DMS 273 treated with DMSO at 0.1 percent for 48 hours (cell line): ENCODE results near the gene ATP5F1D.

Source experiments
- DNase-seq: peaks from one replicate; lab custom pipeline; 2025; lab: John Stamatoyannopoulos, UW

ATP5F1D gene

DNA sequence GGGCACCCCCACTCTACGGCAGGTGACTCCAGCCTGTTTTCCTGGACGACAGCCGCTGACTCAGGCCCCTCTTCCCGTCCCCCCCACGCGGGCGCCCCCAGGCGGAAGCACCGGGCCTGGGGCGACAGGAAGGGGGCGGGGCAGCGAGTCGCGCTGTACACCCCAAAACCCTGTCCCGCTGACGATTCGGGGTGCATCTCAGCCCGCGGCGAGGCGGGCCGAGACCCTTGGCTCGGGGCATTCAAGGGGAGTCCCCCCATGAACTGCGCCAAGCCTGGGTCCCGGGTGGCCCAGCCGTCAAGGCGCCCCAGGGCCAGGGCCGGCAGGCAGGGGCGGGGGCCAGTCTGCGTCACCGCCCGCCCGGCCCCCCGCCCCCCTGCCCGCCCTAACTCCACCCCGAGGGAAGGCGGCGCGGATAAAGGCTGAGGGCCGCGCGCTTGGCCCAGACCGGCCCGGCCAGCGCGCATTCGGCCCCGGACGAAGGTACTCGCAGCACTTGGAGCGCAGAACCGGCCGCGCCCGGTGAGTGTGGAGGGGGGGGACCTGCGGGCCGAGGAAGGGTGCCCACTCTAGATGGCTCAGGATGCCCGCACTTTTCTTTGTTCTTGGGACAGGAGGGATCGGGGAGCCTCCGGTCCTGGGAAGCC lies 6.7 kb downstream of the ATP5F1D start, which contains the start of gene MIDN:
Gene MIDN (plus strand): TSS at position 445 of the 647 bp plus-strand sequence. CDS start 1,714 bp downstream, outside the sequence.
- DNase-seq, result peak; percentile 55

DNA sequence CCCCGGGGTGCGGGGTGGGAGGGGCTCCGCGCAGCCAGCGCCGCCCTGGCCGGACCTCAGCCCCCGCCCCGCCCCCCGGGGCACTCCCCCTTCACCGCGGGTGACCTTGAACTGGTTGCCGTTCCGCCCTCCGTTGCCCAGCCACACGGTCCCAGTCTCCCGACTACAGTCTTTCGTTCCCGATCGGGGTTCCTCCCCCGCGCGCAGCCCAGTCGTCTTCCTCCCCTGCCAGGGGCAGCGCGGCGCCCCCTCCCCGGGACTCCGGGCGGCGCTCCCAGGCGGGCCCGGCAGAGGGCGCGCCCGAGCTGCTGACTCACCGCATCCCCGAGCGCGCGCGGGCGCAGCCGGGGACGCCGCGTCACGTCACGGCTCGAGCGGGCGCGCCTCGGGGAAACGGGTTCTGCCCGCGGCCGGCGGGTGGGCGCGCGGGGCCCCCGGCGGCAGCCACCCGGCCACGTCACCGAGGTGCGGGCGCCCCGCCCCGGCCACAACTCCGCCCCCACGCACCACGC lies 7.3 kb downstream of the ATP5F1D start:
- peak; percentile 55 for DNase-seq

DNA sequence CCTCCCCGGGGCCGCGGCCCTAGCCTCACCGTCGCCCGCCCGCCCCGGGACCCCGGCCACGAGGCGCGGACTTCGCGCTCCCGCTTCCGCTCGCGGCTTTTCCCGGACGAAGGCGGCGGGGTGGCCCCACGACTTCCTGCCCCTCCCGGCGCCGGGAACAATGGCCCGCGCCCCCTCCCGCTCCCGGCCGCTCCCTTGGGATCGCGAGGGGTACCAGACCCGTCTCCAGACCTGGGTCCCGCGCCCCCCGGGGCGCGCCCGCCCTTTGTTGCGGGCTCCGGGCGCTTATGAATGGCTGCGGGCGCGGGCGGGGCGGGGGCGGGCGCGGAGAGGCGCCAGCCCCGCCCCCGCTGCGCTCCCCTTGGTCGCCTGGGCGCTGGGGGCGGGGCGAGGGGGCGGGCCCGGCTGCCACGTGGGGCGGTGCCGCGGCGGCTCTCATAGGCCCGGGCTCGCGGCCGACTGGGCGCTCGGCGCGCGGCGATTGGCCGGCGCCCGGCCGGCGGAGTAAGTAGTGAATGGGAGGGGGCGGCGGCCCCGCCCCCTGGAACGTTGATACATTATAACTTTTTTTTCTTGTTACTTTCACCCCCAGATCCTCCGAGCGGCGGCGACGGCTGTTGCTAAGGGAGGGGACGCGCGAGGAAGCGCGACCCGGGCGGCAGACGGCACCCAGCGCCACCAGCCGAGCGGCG lies 7.9 kb downstream of the ATP5F1D start:
- peak; percentile 73 for DNase-seq

DNA sequence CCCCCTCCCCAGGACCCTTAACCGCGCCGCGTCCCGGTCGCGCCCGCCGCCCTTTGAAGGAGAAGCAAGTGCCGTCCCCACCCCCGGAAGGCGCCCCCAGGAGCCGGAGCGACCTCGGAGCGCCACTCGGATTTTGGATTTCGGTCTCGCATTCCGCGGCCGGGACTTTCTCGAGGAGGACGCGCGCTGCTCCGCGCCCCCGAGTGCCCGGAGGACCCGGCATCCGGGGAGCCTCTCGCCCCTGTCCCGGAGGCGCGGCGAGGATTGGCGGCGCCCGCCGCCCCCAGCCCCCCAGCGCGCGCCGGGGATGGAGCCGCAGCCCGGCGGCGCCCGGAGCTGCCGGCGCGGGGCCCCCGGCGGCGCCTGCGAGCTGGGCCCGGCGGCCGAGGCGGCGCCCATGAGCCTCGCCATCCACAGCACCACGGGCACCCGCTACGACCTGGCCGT lies 8.5 kb downstream of the ATP5F1D start:
- DNase-seq, result no peak

DNA sequence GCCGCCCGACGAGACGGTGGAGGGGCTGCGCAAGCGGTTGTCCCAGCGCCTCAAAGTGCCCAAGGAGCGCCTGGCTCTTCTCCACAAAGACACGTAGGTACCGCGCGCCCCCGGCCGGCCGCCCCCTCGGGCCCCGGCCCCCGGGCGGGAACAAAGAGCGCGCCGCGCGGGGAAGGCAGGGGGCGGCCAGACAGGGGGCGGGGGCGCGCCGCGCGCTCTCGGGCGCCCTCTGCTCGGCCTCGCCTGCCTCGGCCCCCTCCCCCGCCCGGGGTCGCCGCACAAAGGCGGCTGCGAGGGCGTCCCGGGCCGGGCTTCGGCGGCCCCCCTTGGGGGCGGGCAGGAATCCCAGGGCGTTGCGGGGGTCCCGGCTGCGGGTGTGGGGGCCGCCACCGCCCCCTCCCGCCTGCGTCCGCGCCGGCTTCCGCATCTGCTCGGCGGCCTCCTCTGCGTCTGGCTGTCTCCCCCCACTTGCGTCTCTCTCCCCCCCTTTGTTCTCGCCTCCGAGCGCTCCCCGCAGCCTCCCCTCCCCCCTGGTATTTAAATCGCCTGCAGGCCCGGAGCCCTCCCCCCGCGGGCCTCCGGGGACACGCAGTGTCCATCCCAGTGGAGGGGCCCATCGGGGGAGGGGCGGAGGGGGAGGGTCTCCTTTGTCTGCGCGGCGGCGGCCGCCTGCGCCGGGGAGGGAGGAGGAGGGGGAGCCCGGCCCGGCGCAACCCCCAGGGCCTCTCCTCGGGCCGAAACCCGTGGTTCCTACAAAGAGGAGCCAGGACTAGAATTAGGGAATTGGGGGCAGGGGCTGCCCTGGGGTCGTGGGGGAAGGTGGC lies 9.1 kb downstream of the ATP5F1D start:
- no peak for DNase-seq

DNA sequence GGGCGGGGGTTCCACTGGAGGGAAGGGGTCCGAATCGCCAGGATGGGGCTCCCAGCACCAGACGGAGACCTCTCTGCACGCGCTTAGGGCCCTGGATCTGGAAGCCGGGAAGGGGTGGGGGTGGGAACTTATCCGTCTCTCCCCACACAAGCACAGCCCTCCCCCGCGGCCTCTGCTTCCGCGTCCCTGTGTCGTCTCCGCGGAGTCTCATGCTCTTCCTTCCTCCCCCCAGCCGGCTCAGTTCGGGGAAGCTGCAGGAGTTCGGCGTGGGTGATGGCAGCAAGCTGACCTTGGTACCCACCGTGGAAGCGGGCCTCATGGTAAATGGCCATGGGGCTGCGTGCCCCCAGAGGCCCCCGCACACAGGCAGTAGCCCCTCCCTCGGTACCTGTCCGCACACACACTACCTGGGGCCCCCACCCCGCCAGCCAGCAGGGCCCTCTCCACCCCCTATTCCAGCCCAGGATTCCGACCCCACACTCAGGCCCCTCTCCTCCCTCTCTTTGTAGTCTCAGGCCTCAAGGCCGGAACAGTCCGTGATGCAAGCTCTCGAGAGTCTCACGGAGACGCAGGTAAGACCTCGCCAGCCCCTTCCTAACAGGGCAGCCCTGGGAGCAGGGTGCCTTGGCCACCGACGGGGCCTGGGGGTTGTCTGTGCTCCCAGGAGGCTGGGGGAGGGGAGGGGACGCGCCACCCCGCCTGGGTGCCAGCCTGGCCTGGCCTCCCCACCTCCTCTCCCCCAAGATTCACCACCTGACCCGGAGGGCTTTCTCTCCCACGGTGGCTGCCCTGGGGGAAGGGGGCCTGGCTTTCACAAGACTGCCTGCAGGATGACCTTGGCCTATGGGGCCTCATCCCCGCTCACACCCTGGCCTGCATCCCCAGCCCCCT lies 10.0 kb downstream of the ATP5F1D start:
- no peak for DNase-seq

DNA sequence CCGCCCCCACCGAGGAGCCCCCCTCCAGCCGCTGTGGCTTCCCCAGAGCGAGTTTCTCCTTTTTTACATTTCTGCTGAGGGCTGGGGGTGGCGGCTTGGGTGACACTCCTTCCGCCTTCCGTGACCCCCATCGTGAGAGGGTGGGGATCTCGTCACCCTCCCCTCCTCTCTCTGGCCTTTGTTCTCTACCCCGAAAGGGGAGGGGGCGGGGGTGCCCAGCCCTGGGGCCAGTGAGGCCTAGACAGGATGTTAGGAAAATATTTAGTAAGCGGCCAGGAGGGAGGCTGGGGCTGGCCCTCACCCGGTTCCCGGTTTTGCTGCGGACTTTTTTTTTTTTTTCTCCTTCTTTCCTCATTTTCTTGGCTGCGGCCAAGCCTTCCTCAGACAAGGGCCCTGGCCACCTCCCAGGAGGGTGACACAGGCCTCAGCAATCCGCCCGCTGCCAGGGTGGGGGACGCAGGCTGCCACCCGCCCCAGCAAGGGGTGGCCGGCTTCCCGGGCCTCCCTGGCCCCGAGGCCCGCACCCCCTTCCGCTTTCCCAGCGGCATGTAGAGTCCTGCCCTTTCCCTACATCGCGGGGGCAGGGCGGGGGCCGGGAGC lies 10.8 kb downstream of the ATP5F1D start:
- no peak for DNase-seq

DNA sequence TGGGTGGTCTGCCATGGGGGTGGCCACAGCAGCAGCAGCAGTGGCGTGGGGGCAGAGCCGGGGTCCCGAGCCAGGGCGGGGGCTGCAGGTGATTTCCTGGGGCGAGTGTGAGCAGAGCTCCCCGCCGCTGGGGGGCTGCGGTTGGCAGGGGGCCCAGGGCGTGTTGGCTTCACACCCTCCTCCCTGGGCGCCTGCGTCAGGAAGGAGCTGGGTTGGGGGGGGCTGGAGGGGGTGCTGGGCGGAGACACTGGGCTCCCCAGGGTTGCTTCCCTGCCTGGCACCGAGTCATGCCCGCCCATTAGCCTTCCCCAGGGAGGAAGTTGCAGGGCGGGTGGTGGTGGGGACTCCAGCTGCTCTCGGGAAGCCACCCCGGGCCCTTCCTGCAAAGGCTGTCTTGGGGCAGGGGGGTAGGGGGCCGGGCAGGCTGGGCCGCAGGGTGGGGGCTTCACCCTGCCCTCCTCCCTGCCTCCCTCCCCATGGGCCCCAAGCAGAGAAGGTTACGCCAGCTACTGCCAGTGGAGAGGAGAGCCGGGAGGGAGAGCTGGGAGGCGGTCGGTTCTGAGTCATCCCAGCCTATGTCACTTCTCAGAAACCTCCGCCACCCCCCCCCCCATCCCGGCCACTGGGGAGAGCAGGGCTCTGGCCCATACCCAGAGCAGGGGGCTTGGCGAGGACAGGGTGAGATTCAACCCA lies 11.4 kb downstream of the ATP5F1D start:
- no peak for DNase-seq

DNA sequence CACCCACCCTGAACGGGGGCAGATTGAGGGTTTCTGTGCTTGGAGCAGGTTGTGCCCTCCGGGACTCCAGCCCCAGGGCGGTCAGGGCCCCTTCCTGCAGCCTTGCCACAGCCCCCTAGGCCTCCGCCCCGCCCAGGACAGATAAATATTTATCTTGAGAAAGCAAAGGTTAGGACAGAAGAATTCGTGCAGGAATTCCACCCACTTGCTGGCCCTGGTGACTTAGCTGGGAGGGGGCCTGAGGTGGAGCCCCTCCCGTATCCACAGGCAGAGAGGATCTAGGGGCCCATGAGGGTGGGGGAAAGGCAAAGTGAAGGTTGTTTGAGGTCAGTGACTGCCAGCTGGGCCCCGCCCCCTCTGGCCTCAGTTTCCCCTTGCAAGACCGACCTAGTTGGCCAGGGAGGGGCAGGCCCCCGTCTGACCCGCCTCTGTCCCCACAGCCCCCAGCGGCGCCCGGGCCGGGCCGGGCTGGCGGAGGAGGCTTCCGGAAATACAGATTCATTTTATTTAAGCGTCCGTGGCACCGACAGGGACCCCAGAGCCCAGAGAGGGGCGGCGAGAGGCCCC lies 12.0 kb downstream of the ATP5F1D start:
- no peak for DNase-seq

DNA sequence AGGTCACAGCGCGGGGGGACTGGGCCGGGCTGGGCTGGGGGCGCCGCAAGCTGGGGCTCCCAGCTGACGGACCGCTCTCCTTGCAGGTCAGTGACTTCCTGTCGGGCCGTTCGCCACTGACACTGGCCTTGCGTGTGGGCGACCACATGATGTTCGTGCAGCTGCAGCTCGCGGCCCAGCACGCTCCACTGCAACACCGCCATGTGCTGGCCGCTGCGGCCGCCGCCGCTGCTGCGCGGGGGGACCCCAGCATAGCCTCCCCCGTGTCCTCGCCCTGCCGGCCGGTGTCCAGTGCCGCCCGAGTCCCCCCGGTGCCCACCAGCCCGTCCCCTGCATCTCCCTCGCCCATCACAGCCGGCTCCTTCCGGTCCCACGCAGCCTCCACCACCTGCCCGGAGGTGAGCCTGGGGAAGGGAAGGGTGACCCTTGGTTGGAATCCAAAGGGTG lies 12.6 kb downstream of the ATP5F1D start:
- DNase-seq, result no peak

DNA sequence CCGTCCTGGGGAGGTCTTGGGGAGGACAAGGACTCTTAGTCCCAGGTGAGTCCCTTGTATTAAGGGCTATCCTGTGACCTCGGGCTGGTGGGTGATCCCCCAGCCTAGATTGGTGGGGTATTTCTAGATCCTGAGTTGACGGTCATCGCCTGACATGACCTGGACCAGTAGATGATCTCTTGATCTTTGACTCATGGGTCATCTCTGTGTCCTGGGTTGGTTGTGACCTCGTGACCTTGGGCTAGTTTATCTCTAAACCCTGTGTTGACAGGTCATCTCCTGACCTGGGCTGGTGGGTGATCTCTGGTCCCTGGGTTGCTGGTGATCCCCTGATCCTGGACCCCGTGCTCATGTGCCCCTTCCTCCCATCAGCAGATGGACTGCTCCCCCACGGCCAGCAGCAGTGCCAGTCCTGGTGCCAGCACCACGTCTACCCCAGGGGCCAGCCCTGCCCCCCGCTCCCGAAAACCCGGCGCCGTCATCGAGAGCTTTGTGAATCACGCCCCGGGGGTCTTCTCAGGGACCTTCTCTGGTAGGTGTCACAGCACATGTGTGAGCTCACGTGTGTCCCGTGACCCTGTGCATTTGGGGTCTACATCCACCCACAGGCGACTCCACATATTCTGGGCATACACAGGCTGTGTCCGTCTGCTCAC lies 13.1 kb downstream of the ATP5F1D start:
- DNase-seq, result no peak

DNA sequence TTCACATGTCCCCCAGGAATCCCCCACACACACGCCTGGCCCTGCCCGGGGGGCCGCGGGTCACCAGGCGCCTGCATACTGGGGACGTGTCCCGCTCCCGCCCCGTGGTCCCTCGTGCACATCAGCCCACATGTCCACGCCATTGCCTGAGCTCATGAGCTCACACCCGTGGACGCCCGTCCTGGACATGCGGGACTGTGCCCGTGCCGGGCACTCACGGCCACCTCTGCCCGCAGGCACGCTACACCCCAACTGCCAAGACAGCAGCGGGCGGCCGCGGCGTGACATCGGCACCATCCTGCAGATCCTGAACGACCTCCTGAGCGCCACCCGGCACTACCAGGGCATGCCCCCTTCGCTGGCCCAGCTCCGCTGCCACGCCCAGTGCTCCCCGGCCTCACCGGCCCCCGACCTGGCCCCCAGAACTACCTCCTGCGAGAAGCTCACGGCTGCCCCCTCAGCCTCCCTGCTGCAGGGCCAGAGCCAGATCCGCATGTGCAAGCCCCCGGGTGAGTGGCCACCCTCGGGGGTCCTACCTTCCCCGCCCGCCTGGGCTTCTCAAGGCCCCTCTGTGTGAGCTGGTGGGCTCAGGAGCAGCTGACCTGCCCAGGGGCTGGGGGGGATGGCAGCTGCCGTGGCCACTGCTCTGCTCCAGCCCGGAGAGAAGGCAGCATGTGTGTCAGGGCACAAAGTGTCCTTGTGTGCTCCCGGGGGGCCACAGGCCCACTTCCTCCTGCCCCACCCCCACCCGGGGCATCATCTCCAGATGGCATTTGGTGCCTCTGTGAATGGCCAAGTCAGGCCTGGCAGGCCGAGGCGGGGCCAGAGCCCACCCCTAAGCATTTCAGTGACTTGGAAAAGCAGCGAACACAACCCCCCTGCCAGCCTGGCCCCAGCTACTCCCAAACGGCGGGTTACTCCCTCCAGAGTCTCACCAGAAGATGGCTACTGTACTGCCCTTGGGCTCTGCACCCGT lies 13.9 kb downstream of the ATP5F1D start:
- DNase-seq, result no peak

DNA sequence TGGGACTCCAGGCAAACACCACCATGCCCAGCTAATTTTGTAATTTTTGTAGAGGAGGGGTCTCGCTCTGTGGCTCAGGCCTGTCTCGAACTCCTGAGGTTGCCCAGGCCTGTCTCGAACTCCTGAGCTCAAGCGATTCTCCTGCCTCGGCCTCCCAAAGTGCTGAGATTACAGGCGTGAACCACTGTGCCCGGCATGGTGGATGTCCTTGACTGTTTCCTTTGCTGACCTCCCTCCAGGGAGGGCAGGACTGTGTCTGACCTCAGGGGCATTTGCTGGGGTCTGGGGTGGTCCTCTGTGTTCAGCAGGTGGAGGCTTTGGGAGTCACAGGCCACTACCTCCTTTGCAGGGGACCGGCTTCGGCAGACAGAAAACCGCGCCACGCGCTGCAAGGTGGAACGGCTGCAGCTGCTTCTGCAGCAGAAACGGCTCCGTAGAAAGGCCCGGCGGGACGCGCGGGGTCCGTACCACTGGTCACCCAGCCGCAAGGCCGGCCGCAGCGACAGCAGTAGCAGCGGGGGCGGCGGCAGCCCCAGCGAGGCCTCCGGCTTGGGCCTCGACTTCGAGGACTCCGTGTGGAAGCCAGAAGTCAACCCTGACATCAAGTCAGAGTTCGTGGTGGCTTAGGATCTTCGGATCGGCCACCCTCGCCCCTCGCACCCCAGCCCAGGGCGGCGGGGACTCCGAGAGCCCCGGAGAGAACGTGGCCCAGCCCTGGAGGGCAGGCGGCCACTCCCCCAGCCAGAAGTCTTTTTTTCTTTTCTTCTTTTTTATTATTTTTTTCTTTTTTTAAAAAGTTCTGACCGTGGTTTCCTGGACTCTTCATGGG lies 15.3 kb downstream of the ATP5F1D start:
- DNase-seq, result no peak

DNA sequence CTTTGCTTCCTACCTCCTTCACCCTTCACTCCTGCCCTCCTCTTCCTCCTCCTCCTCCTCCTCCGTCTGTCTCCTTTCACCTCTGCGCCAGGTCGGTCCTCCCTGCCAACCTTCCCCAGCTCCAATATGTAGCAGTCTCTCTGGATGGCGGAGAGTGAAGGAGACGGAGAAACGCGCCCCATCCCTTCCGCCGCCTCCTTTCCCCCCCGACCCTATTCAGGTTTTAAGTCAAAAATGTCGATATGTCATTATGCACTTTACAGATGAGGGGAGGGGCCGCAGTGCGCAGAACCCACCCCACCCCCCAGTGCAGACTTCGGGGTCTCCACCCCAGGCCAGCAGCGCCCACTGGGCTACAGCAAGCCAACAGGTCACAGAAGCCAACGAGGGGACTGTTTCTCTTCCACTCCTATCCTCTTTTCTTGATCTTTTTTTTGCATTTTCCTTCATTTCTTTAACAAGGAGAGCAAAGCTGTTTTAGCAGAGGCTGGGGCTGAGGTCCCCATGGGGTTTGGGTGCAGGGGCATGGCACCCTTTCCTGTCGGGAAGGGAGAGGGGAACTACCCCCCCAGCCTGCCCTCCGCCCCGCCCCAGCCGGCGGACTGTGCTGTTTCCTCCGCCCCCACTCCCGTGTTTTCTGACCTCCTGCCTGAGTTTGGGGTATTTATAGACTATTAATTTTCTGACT lies 16.1 kb downstream of the ATP5F1D start:
- DNase-seq, result no peak

DNA sequence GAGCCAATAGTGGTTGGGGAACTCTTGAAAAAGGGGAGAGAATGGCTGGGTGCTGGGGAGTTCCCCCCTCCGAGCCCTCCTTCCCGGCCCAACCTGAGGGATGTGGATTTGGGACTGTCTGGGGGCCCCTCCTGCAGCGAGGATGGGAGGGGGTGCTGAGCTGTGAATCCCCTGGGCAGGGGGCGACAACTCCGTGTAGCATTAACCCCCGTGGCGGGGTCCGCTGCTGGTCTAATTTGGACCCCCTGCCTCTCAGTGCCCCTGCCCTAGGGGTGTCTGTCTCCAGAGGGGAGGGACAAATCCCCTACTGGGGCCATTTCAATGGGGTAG lies 16.6 kb downstream of the ATP5F1D start:
- DNase-seq, result no peak

DNA sequence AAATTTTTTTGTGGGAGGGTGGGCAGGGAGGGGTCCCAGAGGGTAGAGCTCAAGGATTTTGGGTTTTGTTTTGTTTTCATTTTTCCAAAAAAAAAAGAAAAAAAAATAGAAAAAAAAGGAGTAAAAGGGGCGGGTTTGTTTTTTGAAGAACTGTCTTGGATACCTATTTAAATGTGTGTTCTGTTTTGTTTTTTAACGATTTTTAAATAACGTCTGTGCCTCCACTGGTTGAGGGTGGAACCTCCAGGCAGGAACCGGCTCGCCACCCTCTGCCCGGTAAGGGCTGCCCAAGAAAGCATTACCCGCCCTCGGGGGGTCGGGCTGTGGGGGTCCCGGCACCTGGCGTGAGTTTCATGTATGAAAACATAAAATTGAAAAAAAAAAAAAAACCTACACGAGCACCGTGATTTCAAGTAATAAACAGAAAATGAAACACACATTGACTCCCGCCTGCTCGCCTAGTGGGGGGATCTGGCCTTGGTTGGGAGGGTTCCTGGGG lies 17.2 kb downstream of the ATP5F1D start:
- no peak for DNase-seq
